Anterior cingulate cortex (tissue), 58 donors: Measurements from ENCODE around the gene ACOT8.
"Not testable (repeated sequence)": the region's sequence is repeated elsewhere in the genome, so short reads cannot be mapped to it uniquely, and the experiment has no call there.

Experiments
- DNase-seq, 58 donors: peaks; one replicate each; lab custom pipeline; 2025; lab: John Stamatoyannopoulos, UW

Gene ACOT8

DNA sequence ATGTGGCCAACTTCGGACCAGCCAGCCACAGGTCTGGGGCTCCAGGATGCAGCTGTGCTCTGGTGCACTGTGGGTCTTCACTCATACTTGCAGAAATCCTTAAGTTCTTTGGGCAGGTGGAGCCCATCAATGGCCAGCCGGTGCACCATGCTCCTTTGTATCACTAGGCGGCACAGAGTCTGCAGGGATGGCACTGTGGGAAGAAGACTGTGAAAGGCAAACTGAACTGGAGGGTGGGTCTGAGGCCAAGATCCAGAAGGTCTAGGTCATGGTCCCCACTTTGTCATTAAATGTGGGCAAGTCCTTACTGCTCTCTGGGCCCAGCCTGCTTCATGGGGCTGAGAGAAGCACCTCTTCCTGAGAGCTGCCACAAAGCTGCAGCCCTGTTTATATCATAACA is 31.5 kb upstream of the ACOT8 start:
- DNase-seq: no peak

DNA sequence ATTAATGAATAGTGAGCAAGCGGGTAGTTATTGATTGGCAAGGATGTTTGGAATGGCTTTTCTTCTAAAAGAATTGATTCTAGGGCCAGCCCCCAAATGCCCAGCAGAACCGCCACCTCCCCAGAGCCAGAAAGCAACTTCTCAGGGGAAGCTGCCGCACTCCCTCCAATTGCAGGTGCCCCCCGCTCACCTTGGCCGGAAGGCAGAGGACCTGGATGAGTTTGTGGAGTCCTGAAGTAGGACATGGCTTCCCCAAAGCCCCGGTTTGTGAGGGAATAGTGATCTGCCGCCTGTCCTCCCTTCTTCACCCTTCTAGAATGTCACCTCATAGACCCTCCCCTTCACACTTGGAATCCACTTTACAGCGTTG is 30.1 kb upstream of the ACOT8 start, which contains the start of gene SPATA25:
Gene SPATA25, minus strand, starts transcription at position 277 of the 370 bp plus-strand sequence. Its CDS starts 32 bp downstream, at position 245.
- no peak for DNase-seq

DNA sequence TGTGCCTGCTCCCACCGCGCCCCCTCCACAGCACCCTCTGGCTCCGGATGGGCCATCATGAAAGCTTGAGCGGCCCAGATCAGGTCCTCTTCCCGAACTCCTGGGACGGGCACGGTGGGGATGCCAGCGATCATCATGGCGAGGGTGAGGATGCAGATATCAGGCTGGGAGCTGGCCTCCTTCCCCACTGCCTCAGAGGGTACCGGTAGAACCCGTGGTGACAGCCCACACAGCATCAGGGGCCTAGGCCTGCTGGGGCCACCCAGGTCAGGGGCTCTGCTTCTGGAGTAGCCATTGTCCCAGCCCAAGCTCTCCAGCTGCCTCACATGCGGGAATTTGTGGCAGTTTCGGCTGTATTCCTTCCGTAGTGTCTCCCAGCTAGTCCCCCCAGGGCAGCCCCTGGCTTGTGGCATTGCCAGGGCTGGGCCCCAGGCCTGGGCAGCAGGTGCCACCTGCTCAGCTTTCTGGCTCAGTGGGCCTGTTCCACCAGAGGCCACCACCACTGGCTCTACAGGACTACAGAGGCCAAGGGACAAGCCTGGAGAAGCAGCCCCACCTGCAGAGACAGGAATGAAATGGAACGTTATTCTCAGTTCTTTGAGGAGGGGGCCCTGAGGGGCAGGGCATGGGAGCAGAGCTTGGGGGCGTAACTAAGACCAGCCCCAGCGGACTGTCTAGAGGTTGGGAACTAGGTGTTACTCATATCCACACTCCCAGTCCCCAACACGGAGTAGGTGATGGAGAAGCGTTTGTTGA is 29.6 kb upstream of the ACOT8 start:
- no peak for DNase-seq

DNA sequence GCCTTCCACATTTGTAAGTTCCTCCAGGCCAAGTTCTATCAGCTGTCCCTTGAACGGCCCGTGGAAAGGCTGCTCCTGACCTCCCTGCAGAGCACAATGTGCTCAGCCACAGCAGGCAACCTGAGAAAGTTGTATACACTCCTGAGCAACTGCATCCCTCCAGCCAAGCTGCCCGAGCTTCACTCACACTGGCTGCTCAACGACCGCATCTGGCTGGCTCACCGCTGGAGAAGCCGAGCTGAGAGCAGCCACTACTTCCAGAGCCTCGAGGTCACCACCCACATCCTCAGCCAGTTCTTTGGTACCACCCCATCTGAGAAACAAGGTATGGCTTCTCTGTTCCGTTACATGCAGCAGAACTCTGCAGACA is 25.9 kb upstream of the ACOT8 start:
- DNase-seq: no peak

- DNase-seq: no peak
Measured at GRCh38 chr20:45882469-45883099, 25.4 kb upstream of the ACOT8 start.

GRCh38 chr20:45880988-45881788 is 24.0 kb upstream of the ACOT8 start, which contains the start of gene ZSWIM1:
ZSWIM1 (plus strand) TSS chr20:45881227; CDS start chr20:45882593, 1,366 bp downstream.
- peak; percentile 82 to 99 (median 98) for DNase-seq

- peak in 4 of 58 donors; percentile 3 to 21 (median 20) for DNase-seq
Measured at GRCh38 chr20:45878076-45878761, 21.0 kb upstream of the ACOT8 start.

DNA sequence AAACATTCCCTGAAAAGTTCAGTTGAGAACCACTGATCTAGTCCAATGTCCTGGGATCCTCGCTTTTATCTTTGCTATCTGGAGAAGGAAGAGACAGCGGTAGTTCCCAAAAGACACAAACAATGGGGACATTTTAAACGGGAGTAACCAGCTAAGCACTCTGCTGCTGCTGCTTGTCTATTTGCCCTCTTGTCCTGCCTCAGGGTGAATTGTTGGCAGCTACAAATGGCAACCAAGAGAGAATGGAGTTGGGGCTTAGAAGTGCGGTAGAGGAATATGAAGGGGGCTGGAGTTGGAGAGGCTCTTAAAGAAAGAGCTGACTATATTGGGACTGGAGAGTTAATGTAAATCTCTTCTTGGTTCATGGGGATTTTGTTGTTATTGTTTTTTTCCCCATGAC is 17.4 kb upstream of the ACOT8 start:
- no peak for DNase-seq

DNA sequence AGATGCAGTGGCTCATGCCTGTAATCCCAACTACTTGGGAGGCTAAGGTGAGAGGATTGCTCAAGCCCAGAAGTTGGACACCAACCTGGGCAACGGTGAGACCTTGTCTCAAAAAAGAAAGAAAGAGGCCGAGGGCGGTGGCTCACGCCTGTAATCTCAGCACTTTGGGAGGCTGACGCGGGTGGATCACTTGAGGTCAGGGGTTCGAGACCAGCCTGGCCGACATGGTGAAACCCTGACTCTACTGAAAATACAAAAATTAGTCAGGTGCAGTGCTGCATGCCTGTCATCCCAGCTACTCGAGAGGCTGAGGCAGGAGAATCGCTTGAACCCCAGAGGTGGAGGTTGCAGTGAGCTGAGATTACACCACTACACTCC is 16.9 kb upstream of the ACOT8 start:
- not testable (repeated sequence) for DNase-seq

DNA sequence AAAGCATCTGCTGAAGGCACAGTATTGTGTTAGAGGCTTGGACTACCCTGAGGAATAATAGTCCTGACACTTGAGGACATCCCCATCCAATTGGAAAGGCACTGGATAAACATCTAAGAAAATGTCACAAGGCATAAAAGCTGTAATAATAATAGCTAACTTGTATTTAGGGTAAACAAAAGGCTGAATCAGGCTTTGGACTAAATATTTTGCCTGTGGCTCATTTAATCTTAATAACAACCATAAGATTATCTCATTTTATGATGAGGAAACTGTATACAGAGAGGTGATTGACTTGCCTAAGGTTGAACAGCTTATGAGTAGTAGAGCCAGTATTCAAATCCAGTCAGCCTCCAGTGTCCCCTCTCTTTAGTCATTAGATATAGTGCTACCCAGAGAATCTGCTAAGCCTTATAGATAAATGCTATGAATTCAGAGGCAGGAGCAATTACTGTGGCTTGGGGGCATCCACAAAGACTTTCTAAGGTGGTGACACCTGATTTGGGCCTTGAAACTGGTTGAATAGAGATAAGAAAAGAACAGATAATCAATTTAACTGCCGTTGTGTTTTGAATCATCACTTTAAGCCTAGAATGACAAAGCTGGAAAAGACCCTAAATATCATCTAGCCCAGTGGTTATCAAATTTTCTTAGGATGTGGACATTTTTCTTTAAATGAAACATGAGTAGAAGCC is 16.4 kb upstream of the ACOT8 start:
- DNase-seq: no peak

DNA sequence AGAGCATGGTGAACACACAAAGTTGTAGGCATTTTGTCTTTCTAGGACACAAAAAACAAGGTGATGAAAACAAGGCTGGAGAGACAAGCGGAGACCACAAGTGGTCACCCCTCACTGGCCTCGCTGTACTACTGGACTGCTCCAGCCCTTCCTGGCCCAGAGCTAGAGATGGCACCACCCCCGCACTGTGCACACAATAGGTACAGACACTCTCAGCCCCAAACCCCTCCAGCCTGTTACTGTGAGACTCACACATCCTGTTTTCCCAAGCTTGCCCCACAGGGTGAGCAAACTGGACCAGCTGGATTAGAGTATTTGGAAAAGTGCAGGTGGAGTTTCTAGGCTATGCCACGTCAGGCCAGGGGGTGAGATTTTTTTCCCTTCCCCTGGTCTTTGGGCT is 15.4 kb upstream of the ACOT8 start:
- no peak for DNase-seq

- no peak for DNase-seq
Measured at GRCh38 chr20:45867819-45868176, 10.6 kb upstream of the ACOT8 start.

- no peak for DNase-seq
Measured at GRCh38 chr20:45867136-45867818, 10.1 kb upstream of the ACOT8 start.

- DNase-seq: no peak
Measured at GRCh38 chr20:45866454-45866853, 9.3 kb upstream of the ACOT8 start.

DNA sequence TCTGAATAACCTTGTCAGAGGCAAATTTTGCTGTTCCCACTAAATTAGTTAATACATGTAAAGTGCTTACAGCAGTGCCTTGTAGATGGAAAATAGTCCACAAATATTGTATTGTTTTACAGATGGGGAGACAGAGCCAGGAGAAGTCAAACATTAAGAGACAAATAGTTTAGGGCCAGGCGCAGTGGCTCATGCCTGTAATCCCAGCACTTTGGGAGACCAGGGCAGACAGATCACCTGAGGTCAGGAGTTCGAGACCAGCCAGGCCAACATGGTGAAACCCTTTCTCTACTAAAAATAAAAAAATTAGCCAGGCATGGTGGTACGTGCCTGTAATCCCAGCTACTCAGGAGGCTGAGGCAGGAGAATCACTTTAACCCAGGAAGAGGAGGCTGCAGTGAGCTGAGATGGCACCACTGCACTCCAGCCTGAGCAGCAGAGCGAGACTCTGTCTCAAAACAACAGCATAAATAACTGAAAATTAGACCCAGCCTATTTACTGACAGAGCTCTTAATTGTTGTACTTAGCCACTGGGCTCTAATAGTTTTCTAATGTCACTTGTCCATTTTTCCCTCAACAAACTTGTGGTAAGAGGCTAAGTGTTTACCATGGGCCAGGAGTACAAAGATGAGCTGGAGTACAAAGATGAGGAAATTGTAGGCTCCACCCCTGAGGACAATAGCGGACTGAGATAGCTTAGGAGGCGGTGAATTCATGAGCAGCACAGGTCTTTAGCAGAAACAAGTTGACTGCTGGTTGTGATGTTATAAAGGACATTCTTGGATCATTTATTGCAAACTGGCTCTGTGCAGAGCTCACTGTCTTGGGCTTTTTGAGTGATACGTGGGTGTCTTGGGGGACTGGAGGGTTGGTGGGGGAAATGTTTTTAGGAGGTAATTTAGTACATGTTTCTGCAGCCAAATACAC is 6.6 kb upstream of the ACOT8 start:
- no peak for DNase-seq

- DNase-seq: peak in 1 of 58 donors; percentile 18
Measured at GRCh38 chr20:45861221-45862075, 4.3 kb upstream of the ACOT8 start.

DNA sequence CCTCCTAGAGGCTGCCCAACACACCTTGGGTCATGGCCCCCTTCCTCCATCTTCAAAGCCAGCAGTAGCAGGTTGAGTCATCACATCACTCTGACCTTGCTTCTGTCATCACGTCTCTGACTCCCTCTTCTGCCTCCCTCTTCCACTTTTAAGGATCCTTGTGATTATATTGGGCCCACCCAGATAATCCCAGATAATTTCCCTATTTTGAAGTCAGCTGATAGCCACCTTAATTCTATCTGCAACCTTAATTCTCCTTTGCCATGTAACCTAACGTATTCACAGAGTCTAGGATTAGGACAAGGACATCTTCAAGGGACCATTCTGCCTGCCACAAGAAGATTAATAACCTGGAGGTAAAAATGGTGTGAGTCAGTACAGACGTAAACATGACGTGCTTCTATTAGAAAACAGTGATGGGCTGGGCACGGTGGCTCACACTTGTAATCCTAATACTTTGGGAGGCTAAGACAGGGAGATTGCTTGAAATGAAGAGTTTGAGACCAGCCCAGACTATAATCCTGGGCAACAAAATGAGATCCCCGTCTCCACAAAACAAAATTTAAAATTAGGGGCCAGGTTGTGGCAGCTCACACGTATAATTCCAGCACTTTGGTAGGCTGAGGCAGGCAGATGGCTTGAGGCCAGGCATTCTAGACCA is 3.5 kb upstream of the ACOT8 start:
- no peak for DNase-seq
